WTC11 (cell line): ENCODE results near the gene LCORL. TPM values are rescaled to one million over a fixed set of nuclear protein-coding genes. Genes with fewer than 3 reads are reported as not detected.

Experiments
- ATAC-seq: fragments of 200-7000 bp; cut with Tn5 transposase; 2 replicates; pipeline ENCODE4 v1.10.0; 2021; ENCODE audit warnings: mild to moderate bottlenecking, moderate library complexity
- CTCF ChIA-PET: fragments of 300-600 bp; sonication (Branson Sonifier 250); formaldehyde crosslinking; loops from one replicate; lab custom pipeline; 2021; ENCODE audit warnings: antibody characterized with exemption; lab: Charles Lee
- POLR2A ChIA-PET: fragments of 350-600 bp; sonication (Branson Sonifier 250); formaldehyde crosslinking; loops from one replicate; lab custom pipeline; 2021; ENCODE audit warnings: antibody characterized with exemption; lab: Charles Lee
- DNase-seq: peaks from one replicate; pipeline ENCODE4 v3.0.0; 2021; ENCODE audit warnings: low spot score
- H3K27ac Mint-ChIP-seq: 2 replicates; pipeline ENCODE4 v1.8.0; 2021; ENCODE audit warnings: mixed read lengths
- H3K27me3 Mint-ChIP-seq: 2 replicates; pipeline ENCODE4 v1.8.0; 2021; ENCODE audit warnings: low read depth, mild to moderate bottlenecking, moderate library complexity, mixed read lengths
- H3K36me3 Mint-ChIP-seq: 2 replicates; pipeline ENCODE4 v1.8.0; 2021; ENCODE audit warnings: mixed read lengths
- H3K4me1 Mint-ChIP-seq: 2 replicates; pipeline ENCODE4 v1.8.0; 2022; ENCODE audit warnings: mixed read lengths
- H3K4me3 Mint-ChIP-seq: 2 replicates; pipeline ENCODE4 v1.8.0; 2021; ENCODE audit warnings: mild to moderate bottlenecking, moderate library complexity, mixed read lengths
- H3K9me3 Mint-ChIP-seq: 2 replicates; pipeline ENCODE4 v1.8.0; 2021; ENCODE audit warnings: mixed read lengths
- ARID4B ChIP-seq: sonication (generic); formaldehyde crosslinking; IDR thresholded peaks from 2 replicates; pipeline ENCODE4 v1.8.0; 2023; ENCODE audit warnings: missing genetic modification reagents, mild to moderate bottlenecking, borderline replicate concordance
- ATF3 ChIP-seq: sonication (generic); formaldehyde crosslinking; conservative IDR thresholded peaks from 2 replicates; pipeline ENCODE4 v1.8.1; 2022; ENCODE audit warnings: mild to moderate bottlenecking, missing genetic modification reagents
- CBFB ChIP-seq: sonication (generic); formaldehyde crosslinking; IDR thresholded peaks from 2 replicates; pipeline ENCODE4 v1.8.1; 2022; ENCODE audit warnings: mild to moderate bottlenecking, low read depth, missing genetic modification reagents
- E2F1 ChIP-seq: sonication (generic); formaldehyde crosslinking; IDR thresholded peaks from 2 replicates; pipeline ENCODE4 v1.8.0; 2022; ENCODE audit warnings: mild to moderate bottlenecking, missing genetic modification reagents
- ELF4 ChIP-seq: sonication (generic); formaldehyde crosslinking; IDR thresholded peaks from 2 replicates; pipeline ENCODE4 v1.8.1; 2022; ENCODE audit warnings: low read depth, mild to moderate bottlenecking, moderate library complexity, missing genetic modification reagents
- EMX1 ChIP-seq: fragments of 250-450 bp; sonication (Bioruptor Pico); IDR thresholded peaks from 2 replicates; pipeline ENCODE4 v1.8.0; 2021; ENCODE audit warnings: mild to moderate bottlenecking
- JUN ChIP-seq: sonication (generic); formaldehyde crosslinking; IDR thresholded peaks from 2 replicates; pipeline ENCODE4 v1.8.0; 2023; ENCODE audit warnings: mild to moderate bottlenecking, missing genetic modification reagents
- MLX ChIP-seq: sonication (generic); formaldehyde crosslinking; IDR thresholded peaks from 2 replicates; pipeline ENCODE4 v1.8.1; 2023; ENCODE audit warnings: mild to moderate bottlenecking, missing genetic modification reagents, moderate library complexity
- MXD4 ChIP-seq: fragments of 250-450 bp; sonication (Bioruptor Pico); IDR thresholded peaks from 2 replicates; pipeline ENCODE4 v1.8.0; 2021; ENCODE audit warnings: mild to moderate bottlenecking, moderate library complexity, borderline replicate concordance
- NFE2L1 ChIP-seq: sonication (generic); formaldehyde crosslinking; IDR thresholded peaks from 2 replicates; pipeline ENCODE4 v1.8.1; 2023; ENCODE audit warnings: missing genetic modification reagents
- PRDM15 ChIP-seq: sonication (generic); formaldehyde crosslinking; IDR thresholded peaks from 2 replicates; pipeline ENCODE4 v1.8.0; 2022; ENCODE audit warnings: missing genetic modification reagents
- SP1 ChIP-seq: sonication (generic); formaldehyde crosslinking; conservative IDR thresholded peaks from 2 replicates; pipeline ENCODE4 v1.8.1; 2022; ENCODE audit warnings: missing genetic modification reagents
- TEAD4 ChIP-seq: sonication (generic); formaldehyde crosslinking; IDR thresholded peaks from 2 replicates; pipeline ENCODE4 v1.8.0; 2022; ENCODE audit warnings: mild to moderate bottlenecking, missing genetic modification reagents
- USF1 ChIP-seq: sonication (generic); formaldehyde crosslinking; IDR thresholded peaks from 2 replicates; pipeline ENCODE4 v1.8.0; 2022; ENCODE audit warnings: mild to moderate bottlenecking, missing genetic modification reagents
- ZMAT4 ChIP-seq: fragments of 250-450 bp; sonication (Bioruptor Pico); IDR thresholded peaks from 2 replicates; pipeline ENCODE4 v1.9.0; 2021; ENCODE audit warnings: mild to moderate bottlenecking
- ZNF232 ChIP-seq: sonication (generic); formaldehyde crosslinking; IDR thresholded peaks from 2 replicates; pipeline ENCODE4 v1.8.0; 2022; ENCODE audit warnings: mild to moderate bottlenecking, missing genetic modification reagents
- ZNF396 ChIP-seq: fragments of 250-450 bp; sonication (Bioruptor Pico); IDR thresholded peaks from 2 replicates; pipeline ENCODE4 v1.8.0; 2021; ENCODE audit warnings: mild to moderate bottlenecking, moderate library complexity, borderline replicate concordance
- ZNF416 ChIP-seq: fragments of 250-450 bp; sonication (Bioruptor Pico); IDR thresholded peaks from 2 replicates; pipeline ENCODE4 v1.9.0; 2021; ENCODE audit warnings: mild to moderate bottlenecking, inconsistent platforms
- ZNF425 ChIP-seq: fragments of 250-450 bp; sonication (Bioruptor Pico); conservative IDR thresholded peaks from 2 replicates; pipeline ENCODE4 v1.9.0; 2021; ENCODE audit warnings: mild to moderate bottlenecking
- total RNA-seq: library from RNA; stranded (reverse); gene quantifications from 3 replicates; pipeline ENCODE4 v1.2.3, GENCODE V29; 2021

The LCORL gene
- total RNA-seq, 1 experiment from 2014 or later: 19.9 TPM

GRCh38 chr4:17966312-17966711 is 55.2 kb downstream of the LCORL start (continued):
- no peak for TF ChIP-seq ARID4B (CRISPR knock-in tag)
- TF ChIP-seq ELF4 (CRISPR knock-in tag): no peak
- no peak for TF ChIP-seq JUN (CRISPR knock-in tag)
- no peak for TF ChIP-seq SP1 (CRISPR knock-in tag)
- no peak for TF ChIP-seq CBFB
- no peak for TF ChIP-seq NFE2L1 (CRISPR knock-in tag)
- TF ChIP-seq EMX1 (CRISPR knock-in tag): no peak
- TF ChIP-seq E2F1 (CRISPR knock-in tag): no peak
- no peak for TF ChIP-seq TEAD4 (CRISPR knock-in tag)
- no peak for TF ChIP-seq ZNF396
- TF ChIP-seq ZNF416 (CRISPR knock-in tag): no peak
- TF ChIP-seq ZNF232 (CRISPR knock-in tag): no peak
- no peak for TF ChIP-seq MXD4 (CRISPR knock-in tag)
- TF ChIP-seq MLX (CRISPR knock-in tag): no peak

GRCh38 chr4:17964576-17964975 is 57.0 kb downstream of the LCORL start:
- H3K4me3 Mint-ChIP-seq: no peak overlapping the region
- ChIA-PET CTCF (no interaction called here), POLR2A (interaction anchor here (0.7 kb wide), 2 partner anchors 122 to 788 kb away, joined by 3 to 5 read pairs; no protein-coding TSS in a partner anchor)
- H3K27ac Mint-ChIP-seq: no peak overlapping the region; the same call in 1 of the 2 replicates
- H3K4me1 Mint-ChIP-seq: peaks cover 7% of the 10 kb centered on the region; the same call in 1 of the 2 replicates
- no peaks in the 10 kb centered on the region for H3K27me3 Mint-ChIP-seq
- peaks cover 7% of the 10 kb centered on the region; the same call in 1 of the 2 replicates for H3K36me3 Mint-ChIP-seq
- ATAC-seq: no peak
- no peaks in the 10 kb centered on the region for H3K9me3 Mint-ChIP-seq
- no peak for DNase-seq
- TF ChIP-seq ATF3 (CRISPR knock-in tag) (no peak), ZNF425 (CRISPR knock-in tag) (no peak), ZMAT4 (CRISPR knock-in tag) (no peak), USF1 (CRISPR knock-in tag) (no peak), PRDM15 (CRISPR knock-in tag) (no peak)
